ENCODE results near the gene USH1C.

Gene USH1C

DNA sequence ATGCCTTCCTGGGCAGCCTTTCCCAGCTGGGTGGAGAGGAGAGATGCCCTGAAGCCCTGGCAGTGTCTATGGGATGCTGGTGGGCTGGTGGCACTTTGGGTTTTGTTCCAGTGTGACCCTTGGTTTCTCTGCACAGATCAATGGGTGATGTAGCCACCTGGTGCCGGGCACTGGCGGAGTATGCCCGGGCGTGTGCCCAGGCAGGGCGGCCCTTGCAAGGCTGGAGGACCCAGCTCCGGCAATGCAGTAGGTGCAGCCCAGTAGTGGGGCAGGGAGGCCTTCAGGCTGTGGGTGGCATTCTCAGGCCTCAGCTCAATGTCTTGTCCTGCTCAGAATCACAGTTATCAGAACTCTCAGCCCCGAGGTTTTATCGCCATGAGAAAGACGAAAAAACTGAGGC, 14.7 kb upstream of the USH1C start:
- TF ChIP-seq CTCF (conservative IDR thresholded peaks at IDR 0.05): no peak
- no peak overlapping the region for H3K27ac ChIP-seq

DNA sequence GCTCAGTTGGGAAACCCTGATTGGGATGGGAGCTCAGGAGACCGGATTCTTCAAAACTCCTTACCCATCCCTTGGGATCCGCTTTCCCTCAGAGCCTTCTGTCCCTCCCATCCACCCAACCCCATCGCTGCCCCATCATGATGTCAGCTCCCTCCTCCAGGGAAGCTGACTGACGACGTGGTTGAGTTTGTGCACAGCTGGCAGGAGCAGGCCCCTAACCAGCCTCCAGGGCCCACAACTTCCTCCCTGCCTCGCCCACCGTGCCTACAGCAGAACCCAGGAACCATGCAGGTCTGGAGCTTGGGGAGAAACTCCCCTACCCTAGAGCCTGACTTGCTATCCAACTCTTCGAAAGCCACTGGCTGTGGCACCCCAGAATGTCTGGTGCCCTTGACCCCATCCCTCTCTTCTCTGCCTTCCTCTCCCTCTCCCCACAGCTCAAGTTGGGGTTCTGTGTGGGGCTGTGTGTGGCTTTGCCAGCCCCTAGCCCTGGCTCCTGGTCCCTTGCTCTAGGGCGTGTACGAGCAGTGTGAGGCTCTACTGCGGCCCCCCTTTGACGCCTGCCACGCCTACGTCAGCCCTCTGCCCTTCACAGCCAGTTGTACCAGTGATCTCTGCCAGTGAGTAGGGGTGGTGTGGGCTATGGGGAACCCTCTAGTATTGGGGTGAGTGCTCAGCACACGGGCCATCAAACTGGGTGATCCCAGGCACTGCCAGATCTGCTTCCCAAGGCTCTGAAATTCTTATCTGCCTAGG, 14.0 kb upstream of the USH1C start:
- TF ChIP-seq CTCF (conservative IDR thresholded peaks at IDR 0.05): no peak
- no peak overlapping the region for H3K27ac ChIP-seq

DNA sequence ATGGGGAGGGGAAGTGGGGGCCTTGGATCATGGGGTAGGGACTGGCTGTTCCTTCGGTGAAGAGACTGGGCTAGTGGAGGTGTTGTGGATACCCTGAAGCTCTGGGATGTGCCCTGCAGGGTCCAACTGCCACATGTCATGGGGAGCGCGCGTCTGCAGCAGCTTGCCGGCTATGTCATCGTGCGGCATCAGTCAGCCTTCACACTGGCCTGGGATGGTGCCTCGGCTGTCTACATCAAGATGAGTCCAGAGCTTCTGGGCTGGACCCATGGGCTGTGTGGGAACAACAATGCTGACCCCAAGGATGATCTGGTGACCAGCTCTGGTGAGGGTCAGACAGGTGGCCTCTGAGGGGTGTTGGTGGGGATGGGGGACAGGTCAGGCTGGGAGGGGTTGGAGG, 12.8 kb upstream of the USH1C start:
- TF ChIP-seq CTCF (conservative IDR thresholded peaks at IDR 0.05): no peak
- H3K27ac ChIP-seq: no peak overlapping the region

DNA sequence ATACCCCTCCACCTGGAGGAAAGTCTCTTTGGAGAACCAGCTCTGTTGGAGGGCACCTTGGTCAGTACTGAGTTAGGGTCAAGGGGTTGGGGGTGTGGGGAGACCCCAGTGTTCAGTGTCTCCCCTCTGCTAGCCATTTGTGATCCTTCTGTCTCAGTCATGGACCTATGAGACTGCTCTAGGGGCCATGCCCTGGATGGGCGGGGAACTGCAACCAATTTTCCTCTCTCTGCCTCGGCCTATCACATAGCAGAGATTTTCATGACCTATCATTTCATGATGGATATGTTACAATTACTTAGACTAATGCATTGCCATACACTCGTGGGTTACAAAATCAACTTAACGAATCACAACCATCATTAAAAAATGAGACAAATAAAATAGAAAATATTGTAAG, 10.3 kb upstream of the USH1C start:
- TF ChIP-seq CTCF (conservative IDR thresholded peaks at IDR 0.05): no peak

GRCh38 chr11:17553249-17553546, 9.0 kb upstream of the USH1C start:
- H3K27ac ChIP-seq: no peak overlapping the region
- no peak for TF ChIP-seq CTCF (conservative IDR thresholded peaks at IDR 0.05)

More for the DNA sequence above, 10.3 kb upstream of the USH1C start:
- H3K27ac ChIP-seq: no peak overlapping the region

- TF ChIP-seq CTCF (conservative IDR thresholded peaks at IDR 0.05): no peak
- no peak overlapping the region for H3K27ac ChIP-seq
Observed at GRCh38 chr11:17552392-17553248, 8.4 kb upstream of the USH1C start.

GRCh38 chr11:17552041-17552355, 7.8 kb upstream of the USH1C start:
- TF ChIP-seq CTCF (conservative IDR thresholded peaks at IDR 0.05): no peak
- H3K27ac ChIP-seq: no peak overlapping the region

Data from VCaP (cell line).